ENCODE data around the gene METTL1.
"Not testable (repeated sequence)": the region's sequence is repeated elsewhere in the genome, so short reads cannot be mapped to it uniquely, and the experiment has no call there.

The METTL1 gene

GRCh38 chr12:57775563-57776246, 3.8 kb upstream of the METTL1 start:
- no peak for ATAC-seq (ENCODE audit: insufficient read depth, low read depth)

GRCh38 chr12:57775044-57775443, 3.1 kb upstream of the METTL1 start:
- no peak overlapping the region for H3K9ac ChIP-seq (ENCODE audit: low read depth, low read length)
- ATAC-seq (ENCODE audit: insufficient read depth, low read depth), result no peak
- no peak overlapping the region for H3K27ac ChIP-seq (ENCODE audit: low read length)
- DNase-seq, result no peak
- TF ChIP-seq EZH2 (IDR thresholded peaks at IDR 0.05; ENCODE audit: borderline replicate concordance, low read depth, low read length, severe bottlenecking) (no peak), CTCF (IDR thresholded peaks at IDR 0.05; ENCODE audit: borderline replicate concordance, extremely low read depth, low read length, poor library complexity, severe bottlenecking) (no peak)
- peaks cover 25% of the 10 kb centered on the region for H3K4me1 ChIP-seq (ENCODE audit: insufficient read depth, low read length)
- no peak overlapping the region for H3K4me2 ChIP-seq (ENCODE audit: insufficient read depth, low read length)
- peaks cover 15% of the 10 kb centered on the region for H3K79me2 ChIP-seq (ENCODE audit: insufficient read depth, low read length)
- no peak overlapping the region for H2AFZ ChIP-seq (ENCODE audit: low read depth, low read length)
- no peaks in the 10 kb centered on the region for H3K27me3 ChIP-seq (ENCODE audit: insufficient read depth, low read length, poor library complexity)
- no peaks in the 10 kb centered on the region for H4K20me1 ChIP-seq (ENCODE audit: insufficient read depth, low read length)
- H3K36me3 ChIP-seq (ENCODE audit: insufficient read depth, low read length), result peaks cover 7% of the 10 kb centered on the region
- H3K9me3 ChIP-seq (ENCODE audit: insufficient read depth, low read length, severe bottlenecking), result no peaks in the 10 kb centered on the region
- H3K4me3 ChIP-seq (ENCODE audit: low read depth in 1 of 2, low read length in 2 of 2), result no peak overlapping the region

More at GRCh38 chr12:57775563-57776246, 3.8 kb upstream of the METTL1 start:
- no peak overlapping the region for H3K27ac ChIP-seq (ENCODE audit: low read length)
- no peaks in the 10 kb centered on the region for H4K20me1 ChIP-seq (ENCODE audit: insufficient read depth, low read length)
- no peak for TF ChIP-seq EZH2 (IDR thresholded peaks at IDR 0.05; ENCODE audit: borderline replicate concordance, low read depth, low read length, severe bottlenecking)
- TF ChIP-seq CTCF (IDR thresholded peaks at IDR 0.05; ENCODE audit: borderline replicate concordance, extremely low read depth, low read length, poor library complexity, severe bottlenecking), result peak; percentile 6
- no peak overlapping the region for H3K9ac ChIP-seq (ENCODE audit: low read depth, low read length)
- peaks cover 8% of the 10 kb centered on the region for H3K36me3 ChIP-seq (ENCODE audit: insufficient read depth, low read length)
- no peaks in the 10 kb centered on the region for H3K27me3 ChIP-seq (ENCODE audit: insufficient read depth, low read length, poor library complexity)
- H3K4me3 ChIP-seq (ENCODE audit: low read depth in 1 of 2, low read length in 2 of 2), result no peak overlapping the region
- DNase-seq, result no peak
- H3K4me2 ChIP-seq (ENCODE audit: insufficient read depth, low read length), result no peak overlapping the region
- H2AFZ ChIP-seq (ENCODE audit: low read depth, low read length), result no peak overlapping the region
- peaks cover 27% of the 10 kb centered on the region for H3K4me1 ChIP-seq (ENCODE audit: insufficient read depth, low read length)
- H3K79me2 ChIP-seq (ENCODE audit: insufficient read depth, low read length), result peaks cover 14% of the 10 kb centered on the region
- H3K9me3 ChIP-seq (ENCODE audit: insufficient read depth, low read length, severe bottlenecking), result no peaks in the 10 kb centered on the region

GRCh38 chr12:57774634-57775033, 2.7 kb upstream of the METTL1 start:
- Histone ChIP-seq H3K36me3 (ENCODE audit: insufficient read depth, low read length) (peaks cover 12% of the 10 kb centered on the region), H3K4me1 (ENCODE audit: insufficient read depth, low read length) (peaks cover 25% of the 10 kb centered on the region), H3K79me2 (ENCODE audit: insufficient read depth, low read length) (peaks cover 15% of the 10 kb centered on the region)
- not testable (repeated sequence) for H3K9ac ChIP-seq (ENCODE audit: low read depth, low read length); H2AFZ ChIP-seq (ENCODE audit: low read depth, low read length); H3K4me2 ChIP-seq (ENCODE audit: insufficient read depth, low read length); H3K9me3 ChIP-seq (ENCODE audit: insufficient read depth, low read length, severe bottlenecking); DNase-seq; H4K20me1 ChIP-seq (ENCODE audit: insufficient read depth, low read length); ATAC-seq (ENCODE audit: insufficient read depth, low read depth); H3K4me3 ChIP-seq (ENCODE audit: low read depth in 1 of 2, low read length in 2 of 2); H3K27ac ChIP-seq (ENCODE audit: low read length); H3K27me3 ChIP-seq (ENCODE audit: insufficient read depth, low read length, poor library complexity)

GRCh38 chr12:57772429-57773322, 771 bp upstream of the METTL1 start, which contains the start of gene EEF1AKMT3:
Gene EEF1AKMT3 (plus strand): TSS chr12:57772614. CDS start chr12:57772725, 111 bp downstream.
- Histone ChIP-seq H2AFZ (ENCODE audit: low read depth, low read length) (peak within 1 kb of the TSS; percentile 96), H3K79me2 (ENCODE audit: insufficient read depth, low read length) (peaks cover 15% of the 10 kb centered on the region), H3K9ac (ENCODE audit: low read depth, low read length) (peak within 1 kb of the TSS; percentile 81), H3K4me3 (ENCODE audit: low read depth in 1 of 2, low read length in 2 of 2) (peak within 1 kb of the TSS; percentile 56 to 85), H3K4me2 (ENCODE audit: insufficient read depth, low read length) (peak within 1 kb of the TSS; percentile 96), H3K9me3 (ENCODE audit: insufficient read depth, low read length, severe bottlenecking) (no peaks in the 10 kb centered on the region), H4K20me1 (ENCODE audit: insufficient read depth, low read length) (no peaks in the 10 kb centered on the region), H3K4me1 (ENCODE audit: insufficient read depth, low read length) (peaks cover 25% of the 10 kb centered on the region), H3K27ac (ENCODE audit: low read length) (peak within 1 kb of the TSS; percentile 88), H3K36me3 (ENCODE audit: insufficient read depth, low read length) (peaks cover 29% of the 10 kb centered on the region), H3K27me3 (ENCODE audit: insufficient read depth, low read length, poor library complexity) (no peaks in the 10 kb centered on the region)
- peak; percentile 60 for DNase-seq
- TF ChIP-seq EZH2 (IDR thresholded peaks at IDR 0.05; ENCODE audit: borderline replicate concordance, low read depth, low read length, severe bottlenecking), result no peak
- TF ChIP-seq CTCF (IDR thresholded peaks at IDR 0.05; ENCODE audit: borderline replicate concordance, extremely low read depth, low read length, poor library complexity, severe bottlenecking), result no peak
- peak; percentile 44 for ATAC-seq (ENCODE audit: insufficient read depth, low read depth)
